ENCODE data around the gene MAST4. TPM values are rescaled to one million over a fixed set of nuclear protein-coding genes. Genes with fewer than 3 reads are reported as not detected.

Gene MAST4
- total RNA-seq, 1 experiment from 2014 or later = 4.7 TPM

DNA sequence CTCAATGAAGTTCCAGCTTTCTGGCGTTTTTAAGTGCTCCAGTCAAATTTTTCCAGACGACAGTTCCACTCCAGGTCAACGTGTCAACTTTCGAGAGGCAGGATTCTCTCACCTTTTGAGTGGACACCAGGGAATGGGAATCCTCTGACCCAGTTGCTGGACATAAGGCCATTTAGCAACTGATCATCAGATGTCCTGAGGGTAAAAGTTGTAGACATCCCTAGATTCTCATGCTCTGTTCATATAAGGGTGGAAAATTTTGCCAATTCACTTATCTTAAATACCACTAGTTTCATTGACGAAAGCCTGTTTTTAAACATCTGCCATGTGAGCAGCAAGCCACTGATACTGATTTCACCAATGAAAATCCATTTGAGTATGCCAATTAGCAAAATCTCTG lies 275.5 kb downstream of the MAST4 start:
- DNase-seq (ENCODE audit: low spot score) = no peak

- no peak for DNase-seq (ENCODE audit: low spot score)
Measured at GRCh38 chr5:66872736-66873331, 276.6 kb downstream of the MAST4 start.

- no peak for DNase-seq (ENCODE audit: low spot score)
Measured at GRCh38 chr5:66874004-66874403, 277.8 kb downstream of the MAST4 start.

- no peak for DNase-seq (ENCODE audit: low spot score)
Measured at GRCh38 chr5:66875315-66875714, 279.1 kb downstream of the MAST4 start.

DNA sequence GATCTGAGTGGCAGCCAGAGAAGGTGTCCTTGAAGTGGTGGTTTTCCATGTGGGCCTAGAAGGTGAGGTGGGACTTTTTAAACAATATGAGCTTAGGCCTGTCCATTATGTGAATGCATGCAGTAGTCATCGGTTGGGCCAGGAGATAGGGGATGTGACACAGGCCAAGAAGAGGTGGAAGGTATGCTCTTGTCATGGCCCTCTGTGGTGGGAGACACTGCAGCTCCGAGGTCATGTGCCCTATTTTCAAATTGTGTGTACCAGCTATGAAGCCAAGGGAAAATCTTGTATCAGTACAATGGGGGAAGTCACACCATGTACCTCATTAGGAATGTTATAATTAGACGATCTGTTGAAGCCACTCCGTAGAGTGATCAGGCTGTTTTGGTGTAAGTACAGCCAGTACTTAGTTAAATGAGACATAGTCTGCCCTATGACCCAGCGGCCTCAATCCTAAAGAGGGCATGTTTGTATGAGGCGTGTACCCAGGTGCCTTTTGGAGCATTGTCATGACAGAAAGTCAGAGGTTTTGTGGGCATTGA lies 280.1 kb downstream of the MAST4 start:
- no peak for DNase-seq (ENCODE audit: low spot score)

DNA sequence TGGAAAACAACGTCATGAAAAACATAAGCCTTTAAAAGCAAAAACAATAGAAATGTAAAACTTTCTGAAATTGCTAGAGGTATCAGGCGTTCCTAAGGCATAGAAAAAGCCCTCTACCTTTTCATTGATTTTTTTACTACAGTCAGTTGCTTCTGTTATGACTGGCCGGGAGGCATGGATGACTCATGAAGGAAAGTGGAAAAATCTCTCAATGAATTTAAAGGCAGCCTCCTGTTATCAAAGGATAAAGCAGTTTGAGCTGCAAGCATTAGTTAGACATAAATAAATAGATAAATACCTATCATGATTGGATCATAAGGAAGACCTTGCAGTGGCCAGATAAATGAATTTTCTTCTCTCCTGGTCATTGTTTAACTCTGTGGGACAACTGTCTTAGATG lies 281.6 kb downstream of the MAST4 start:
- DNase-seq (ENCODE audit: low spot score) = peak; percentile 41

DNA sequence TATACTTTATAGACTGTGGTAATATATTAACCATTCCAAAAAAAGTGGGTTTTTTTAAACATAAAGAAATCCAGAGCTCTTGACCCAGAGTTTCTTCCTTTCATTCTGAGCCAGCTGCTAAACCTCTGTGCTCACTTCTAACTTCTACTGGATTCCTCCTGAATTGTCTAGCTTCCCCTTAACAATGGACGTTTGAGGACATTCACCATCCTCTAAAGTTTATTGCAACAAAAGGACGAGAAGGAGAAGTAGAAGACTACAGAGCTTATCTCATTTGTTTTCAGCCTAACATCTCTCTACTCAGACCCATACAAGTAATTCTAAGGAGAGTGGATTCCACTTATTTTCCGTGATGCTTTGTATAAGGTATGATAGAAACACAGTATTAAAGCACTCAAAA lies 284.2 kb downstream of the MAST4 start:
- DNase-seq (ENCODE audit: low spot score) = no peak

DNA sequence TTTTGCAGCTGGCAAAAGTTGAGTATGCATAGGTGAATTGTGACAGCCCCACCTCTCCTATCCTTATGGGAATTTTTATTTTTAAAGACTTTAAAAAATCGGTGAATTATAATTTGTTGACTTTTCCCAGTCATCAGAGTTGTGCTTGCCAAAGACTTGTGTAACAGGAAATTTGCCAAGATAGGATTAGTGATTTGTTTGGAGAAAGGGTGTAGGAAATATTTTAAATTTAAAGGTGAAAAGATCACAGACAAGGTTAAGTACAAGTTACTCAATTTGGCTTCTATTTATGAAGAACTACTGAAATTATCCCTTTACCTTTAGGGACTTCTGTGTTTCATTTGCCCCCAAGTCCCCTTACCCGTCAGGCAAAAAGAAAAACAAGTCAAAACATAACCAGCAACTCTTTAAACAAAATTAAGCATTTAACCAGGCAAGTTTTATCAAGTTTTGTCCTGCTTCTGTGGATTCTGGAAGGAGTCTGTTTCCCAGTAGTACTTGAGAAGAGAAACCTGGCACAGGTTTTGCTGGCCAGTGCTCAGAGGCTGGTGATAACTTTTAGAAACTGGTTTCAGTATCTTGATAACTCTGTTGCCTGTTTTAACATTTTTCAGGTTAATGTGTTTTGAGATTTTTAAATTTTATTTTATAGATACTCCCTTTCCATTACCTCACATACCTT lies 285.4 kb downstream of the MAST4 start:
- DNase-seq (ENCODE audit: low spot score) = peak; percentile 69

GRCh38 chr5:66882606-66883227 lies 286.5 kb downstream of the MAST4 start:
- DNase-seq (ENCODE audit: low spot score) = no peak

GRCh38 chr5:66884564-66885243 lies 288.5 kb downstream of the MAST4 start:
- no peak for DNase-seq (ENCODE audit: low spot score)

DNA sequence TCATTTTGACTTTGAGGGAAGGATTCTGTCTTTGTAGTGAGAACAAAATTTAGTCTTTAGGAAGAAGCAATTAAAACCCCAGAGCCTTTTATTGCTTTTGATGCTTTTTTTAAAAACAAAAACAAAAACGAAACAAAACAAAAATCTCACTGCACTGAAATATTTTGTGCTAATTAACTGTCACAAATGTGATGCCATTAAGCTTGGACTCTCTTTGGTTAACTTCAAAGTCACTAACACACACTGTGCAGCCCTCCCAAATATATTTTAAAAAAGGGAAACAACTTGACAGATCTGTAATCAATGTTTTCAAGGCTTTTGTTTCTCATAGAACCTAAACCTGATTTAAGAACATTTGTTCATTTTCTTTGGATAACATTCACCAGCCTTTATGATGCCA lies 290.7 kb downstream of the MAST4 start:
- DNase-seq (ENCODE audit: low spot score) = no peak

- DNase-seq (ENCODE audit: low spot score) = no peak
Measured at GRCh38 chr5:66888613-66889012, 292.4 kb downstream of the MAST4 start.

DNA sequence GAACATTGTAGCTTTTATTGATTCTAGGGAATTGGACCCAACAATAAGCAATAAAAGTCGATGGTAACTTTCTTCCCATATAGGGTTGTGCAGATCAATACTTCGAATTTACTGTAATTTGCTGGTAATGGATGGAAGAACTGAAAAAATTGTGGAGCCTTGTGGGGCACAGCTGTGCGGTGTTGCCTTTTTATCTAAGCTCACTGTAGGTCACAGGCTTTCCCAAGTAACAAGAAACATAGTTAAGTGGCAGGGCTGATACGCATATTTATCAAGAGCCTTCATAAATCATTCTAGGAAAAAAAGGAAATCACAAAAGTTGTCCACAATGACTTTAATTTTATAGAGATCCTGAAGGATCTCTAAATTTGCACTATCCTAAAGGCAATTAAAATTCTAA lies 292.9 kb downstream of the MAST4 start:
- no peak for DNase-seq (ENCODE audit: low spot score)

DNA sequence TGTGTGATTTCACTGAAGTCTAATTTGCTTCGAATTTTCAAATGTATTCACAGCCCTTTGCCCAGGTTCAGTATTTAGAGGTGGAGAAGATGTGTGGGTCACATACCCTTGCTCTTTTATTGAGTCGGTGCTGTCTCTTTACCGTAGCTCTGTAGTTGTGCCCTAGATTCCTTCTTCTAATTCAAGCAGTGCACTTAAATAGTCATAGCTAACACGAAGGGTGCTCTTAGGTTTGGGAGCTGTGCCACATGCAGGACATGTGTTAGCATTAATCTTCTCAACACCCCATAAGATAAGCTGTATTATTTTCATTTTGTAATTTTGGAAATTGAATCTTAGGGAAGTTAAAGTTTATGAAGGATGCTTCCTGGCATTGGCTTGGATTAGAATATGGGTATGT lies 293.3 kb downstream of the MAST4 start:
- no peak for DNase-seq (ENCODE audit: low spot score)

- DNase-seq (ENCODE audit: low spot score) = peak; percentile 60
Measured at GRCh38 chr5:66891184-66891925, 295.2 kb downstream of the MAST4 start.

- peak; percentile 9 for DNase-seq (ENCODE audit: low spot score)
Measured at GRCh38 chr5:66892716-66893115, 296.5 kb downstream of the MAST4 start.

- DNase-seq (ENCODE audit: low spot score) = no peak
Measured at GRCh38 chr5:66894480-66895240, 298.5 kb downstream of the MAST4 start.

- no peak for DNase-seq (ENCODE audit: low spot score)
Measured at GRCh38 chr5:66896171-66896570, 300.0 kb downstream of the MAST4 start.

- DNase-seq (ENCODE audit: low spot score) = no peak
Measured at GRCh38 chr5:66897356-66897755, 301.2 kb downstream of the MAST4 start.

DNA sequence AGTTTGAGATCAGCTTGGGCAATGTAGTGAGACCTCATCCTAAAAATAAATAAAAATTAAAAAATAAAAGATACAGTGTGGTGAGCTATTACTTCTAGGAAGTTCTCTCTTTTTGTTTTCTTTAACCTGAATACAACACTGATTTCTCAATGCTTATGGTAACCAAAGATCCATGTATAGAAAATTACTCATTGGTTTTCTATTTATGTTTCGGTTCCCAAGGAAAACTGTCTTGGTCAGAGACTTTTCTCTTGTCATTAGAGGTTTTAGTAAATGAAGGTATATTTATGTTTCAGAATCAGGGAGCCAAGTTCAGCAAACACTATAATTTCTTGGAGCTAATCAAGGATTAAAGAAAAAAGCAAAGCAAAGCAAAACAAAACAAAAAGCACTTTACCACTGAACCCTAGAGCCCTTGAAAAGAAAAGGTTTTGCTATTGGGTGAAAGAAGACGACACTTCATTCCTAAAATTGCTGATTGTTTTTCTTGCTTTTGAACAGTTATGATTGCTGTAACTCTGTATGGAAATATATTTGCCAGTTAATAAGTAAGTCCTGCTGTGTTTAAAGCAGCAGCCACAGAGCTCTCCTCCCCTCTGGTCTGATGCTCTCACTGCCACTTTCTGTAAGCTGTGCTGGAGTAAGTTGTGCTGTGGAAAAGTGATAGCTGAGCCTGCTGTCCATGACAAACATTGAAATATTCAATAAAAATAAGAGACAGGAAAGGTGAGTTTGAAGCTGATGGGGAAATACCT lies 302.2 kb downstream of the MAST4 start:
- DNase-seq (ENCODE audit: low spot score) = no peak

Data from HT-29 (cell line).